Astrocyte (in vitro differentiated cells and primary cell): ENCODE results near the gene HMG20A. TPM values are rescaled to one million over a fixed set of nuclear protein-coding genes. Genes with fewer than 3 reads are reported as not detected.

ENCODE experiments used
- DNase-seq: peaks from one replicate; pipeline ENCODE4 v3.0.0-alpha.2; 2010; ENCODE audit warnings: low read depth
- FAIRE-seq: peaks from 2 replicates; lab custom pipeline; 2011; peaks lifted over from hg19 to GRCh38; lab: Jason Lieb, UNC
- H2AFZ ChIP-seq: 2 replicates; pipeline ENCODE4 v1.6.0; 2012; ENCODE audit warnings: low read depth, low read length, inconsistent platforms
- H3K27ac ChIP-seq: 2 replicates; pipeline ENCODE4 v1.5.1; 2011; ENCODE audit warnings: low read depth, low read length, inconsistent platforms
- H3K27me3 ChIP-seq: 2 replicates; pipeline ENCODE4 v1.6.0; 2011; ENCODE audit warnings: low read length, inconsistent platforms; ENCODE audit not compliant: insufficient read depth
- H3K36me3 ChIP-seq: 2 replicates; pipeline ENCODE4 v1.5.1; 2011; ENCODE audit warnings: low read length, inconsistent platforms; ENCODE audit not compliant: insufficient read depth
- H3K4me1 ChIP-seq: 2 replicates; pipeline ENCODE4 v1.5.1; 2011; ENCODE audit warnings: low read length, inconsistent platforms; ENCODE audit not compliant: insufficient read depth
- H3K4me2 ChIP-seq: 2 replicates; pipeline ENCODE4 v1.6.0; 2012; ENCODE audit warnings: low read length, inconsistent platforms
- H3K4me3 ChIP-seq: 2 replicates; pipeline ENCODE4 v1.5.1; 2011; ENCODE audit warnings: low read depth, mild to moderate bottlenecking, low read length, inconsistent platforms; ENCODE audit not compliant: insufficient read depth
- H3K79me2 ChIP-seq: 2 replicates; pipeline ENCODE4 v1.6.0; 2012; ENCODE audit warnings: mild to moderate bottlenecking, low read length, inconsistent platforms; ENCODE audit not compliant: insufficient read depth
- H3K9ac ChIP-seq: 2 replicates; pipeline ENCODE4 v1.6.0; 2012; ENCODE audit warnings: mild to moderate bottlenecking, low read length, inconsistent platforms
- H3K9me3 ChIP-seq: 2 replicates; pipeline ENCODE4 v1.5.1; 2012; ENCODE audit warnings: low read depth, mild to moderate bottlenecking, low read length, inconsistent platforms; ENCODE audit not compliant: insufficient read depth
- H4K20me1 ChIP-seq: 2 replicates; pipeline ENCODE4 v1.6.0; 2012; ENCODE audit warnings: low read length, inconsistent platforms; ENCODE audit not compliant: insufficient read depth
- H3K27ac Mint-ChIP-seq: one replicate; pipeline ENCODE4 v1.8.0; 2021; ENCODE audit warnings: mild to moderate bottlenecking, mixed read lengths; ENCODE audit not compliant: unreplicated experiment
- H3K27me3 Mint-ChIP-seq: one replicate; pipeline ENCODE4 v1.8.0; 2021; ENCODE audit warnings: low read depth, mixed read lengths; ENCODE audit not compliant: unreplicated experiment
- H3K36me3 Mint-ChIP-seq: one replicate; pipeline ENCODE4 v1.8.0; 2021; ENCODE audit warnings: low read depth, mixed read lengths; ENCODE audit not compliant: unreplicated experiment
- H3K4me1 Mint-ChIP-seq: one replicate; pipeline ENCODE4 v1.8.0; 2021; ENCODE audit warnings: low read depth, mixed read lengths; ENCODE audit not compliant: unreplicated experiment
- H3K4me3 Mint-ChIP-seq: one replicate; pipeline ENCODE4 v1.8.0; 2021; ENCODE audit warnings: mild to moderate bottlenecking, moderate library complexity, mixed read lengths; ENCODE audit not compliant: unreplicated experiment
- H3K9me3 Mint-ChIP-seq: one replicate; pipeline ENCODE4 v1.8.0; 2021; ENCODE audit warnings: mild to moderate bottlenecking, mixed read lengths; ENCODE audit not compliant: unreplicated experiment
- EZH2 ChIP-seq: IDR thresholded peaks from 2 replicates; pipeline ENCODE4 v1.6.1; 2012; ENCODE audit warnings: mild to moderate bottlenecking, low read length, inconsistent platforms; ENCODE audit not compliant: insufficient read depth
- total RNA-seq: library from RNA; stranded (reverse); gene quantifications from 2 replicates; pipeline ENCODE4 v1.2.1, GENCODE V29; 2021
- TF ChIP-seq, protein P1 (sequence below): IDR thresholded peaks from 2 replicates; pipeline ENCODE4 v1.5.1; 2011; ENCODE audit warnings: low read depth, mild to moderate bottlenecking, inconsistent platforms, low read length, moderate library complexity; ENCODE audit not compliant: insufficient read depth

The HMG20A gene
- total RNA-seq, 1 donor from 2014 or later: 47.4 TPM

DNA sequence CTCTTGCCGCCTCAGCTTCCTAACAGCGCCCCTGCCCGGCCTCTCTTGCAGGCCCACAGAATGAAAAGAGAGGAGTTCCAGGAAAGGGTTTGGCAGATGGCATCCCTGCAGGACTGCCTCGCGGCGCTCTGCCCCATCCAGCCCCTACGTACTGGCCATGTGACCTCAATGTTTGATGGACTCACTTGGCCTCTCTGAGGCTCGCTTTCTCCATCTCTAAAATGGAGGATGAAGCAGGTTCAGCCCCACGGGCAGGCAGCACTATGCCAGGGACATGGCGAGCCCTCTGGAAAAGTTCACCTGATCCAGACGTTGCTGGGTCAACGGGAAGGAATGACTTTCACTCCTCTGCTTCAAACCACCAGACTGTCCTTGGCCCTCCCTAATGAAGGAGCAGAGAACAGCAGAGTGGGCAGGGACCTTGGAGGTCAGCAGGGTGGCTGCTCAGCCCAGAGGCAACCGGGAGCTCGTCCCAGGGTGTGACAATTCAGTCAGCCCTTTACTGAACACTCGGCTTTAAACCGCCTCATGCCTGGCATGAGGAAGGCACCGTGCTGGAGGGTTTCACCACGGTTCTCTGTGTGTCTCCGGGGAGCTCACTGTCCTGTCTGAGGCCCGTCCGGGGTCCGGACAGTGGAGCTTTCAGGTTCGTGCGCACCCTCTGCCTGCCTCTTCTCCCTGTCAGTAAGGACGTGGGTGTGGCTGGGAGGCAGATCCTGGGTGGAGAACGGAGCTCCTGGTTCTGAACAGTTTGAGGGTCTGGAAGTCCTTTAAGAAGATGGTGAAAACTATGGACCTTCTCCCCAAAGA is 110.7 kb downstream of the HMG20A start:
- Histone ChIP-seq H4K20me1 (no peaks in the 10 kb centered on the region), H3K79me2 (no peaks in the 10 kb centered on the region), H2AFZ (no peak overlapping the region), H3K27ac (no peak overlapping the region), H3K9ac (no peak overlapping the region), H3K4me2 (no peak overlapping the region), H3K9me3 (no peaks in the 10 kb centered on the region), H3K4me1 (peaks cover 5% of the 10 kb centered on the region), H3K36me3 (no peaks in the 10 kb centered on the region), H3K4me3 (no peak overlapping the region), H3K27me3 (peaks cover 10% of the 10 kb centered on the region)
- DNase-seq (no peak), FAIRE-seq (no peak)
- Mint-ChIP-seq H3K4me1 (peaks cover 15% of the 10 kb centered on the region), H3K27ac (no peak overlapping the region), H3K36me3 (peaks cover 3% of the 10 kb centered on the region), H3K27me3 (peaks cover 8% of the 10 kb centered on the region), H3K4me3 (no peak overlapping the region), H3K9me3 (peaks cover 1% of the 10 kb centered on the region)
- TF ChIP-seq EZH2: no peak
- TF ChIP-seq, protein P1, sequence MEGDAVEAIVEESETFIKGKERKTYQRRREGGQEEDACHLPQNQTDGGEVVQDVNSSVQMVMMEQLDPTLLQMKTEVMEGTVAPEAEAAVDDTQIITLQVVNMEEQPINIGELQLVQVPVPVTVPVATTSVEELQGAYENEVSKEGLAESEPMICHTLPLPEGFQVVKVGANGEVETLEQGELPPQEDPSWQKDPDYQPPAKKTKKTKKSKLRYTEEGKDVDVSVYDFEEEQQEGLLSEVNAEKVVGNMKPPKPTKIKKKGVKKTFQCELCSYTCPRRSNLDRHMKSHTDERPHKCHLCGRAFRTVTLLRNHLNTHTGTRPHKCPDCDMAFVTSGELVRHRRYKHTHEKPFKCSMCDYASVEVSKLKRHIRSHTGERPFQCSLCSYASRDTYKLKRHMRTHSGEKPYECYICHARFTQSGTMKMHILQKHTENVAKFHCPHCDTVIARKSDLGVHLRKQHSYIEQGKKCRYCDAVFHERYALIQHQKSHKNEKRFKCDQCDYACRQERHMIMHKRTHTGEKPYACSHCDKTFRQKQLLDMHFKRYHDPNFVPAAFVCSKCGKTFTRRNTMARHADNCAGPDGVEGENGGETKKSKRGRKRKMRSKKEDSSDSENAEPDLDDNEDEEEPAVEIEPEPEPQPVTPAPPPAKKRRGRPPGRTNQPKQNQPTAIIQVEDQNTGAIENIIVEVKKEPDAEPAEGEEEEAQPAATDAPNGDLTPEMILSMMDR: no peak

DNA sequence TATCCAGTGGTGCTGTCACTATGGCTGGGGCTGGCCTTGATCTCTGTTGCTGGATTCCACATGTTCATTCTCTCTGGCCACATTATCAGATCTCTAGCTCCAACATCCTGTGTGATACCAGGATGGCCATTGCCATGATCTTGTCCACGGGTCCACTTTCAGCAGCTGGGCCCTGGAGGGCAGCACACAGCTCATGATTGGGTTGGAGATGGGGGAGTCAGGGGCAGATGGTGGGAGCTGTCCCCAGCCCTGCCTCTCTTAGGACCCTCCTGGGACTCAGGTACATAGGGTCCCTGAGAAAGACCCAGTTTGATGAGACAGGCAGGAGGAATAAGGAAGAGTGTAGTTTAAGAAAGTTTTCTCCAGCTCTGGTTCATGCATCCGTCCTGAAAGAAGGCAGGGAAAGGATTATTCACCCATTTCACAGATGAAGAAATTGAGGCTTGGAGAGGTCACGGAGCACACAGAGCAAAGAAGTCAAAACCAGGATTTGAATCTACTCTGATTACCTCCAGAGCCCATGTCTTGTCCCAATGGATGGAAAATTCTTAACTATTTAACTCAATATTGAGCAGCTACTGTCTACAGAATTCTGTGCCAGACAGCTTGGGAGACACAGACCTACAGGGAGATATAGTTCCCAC is 111.5 kb downstream of the HMG20A start:
- no peak for DNase-seq
- Histone ChIP-seq H3K27ac (no peak overlapping the region), H3K9me3 (no peaks in the 10 kb centered on the region), H3K79me2 (no peaks in the 10 kb centered on the region), H3K9ac (no peak overlapping the region), H3K27me3 (peaks cover 10% of the 10 kb centered on the region), H3K4me3 (no peak overlapping the region), H3K4me2 (no peak overlapping the region), H3K4me1 (peaks cover 5% of the 10 kb centered on the region), H2AFZ (no peak overlapping the region), H3K36me3 (no peaks in the 10 kb centered on the region), H4K20me1 (no peaks in the 10 kb centered on the region)
- Mint-ChIP-seq H3K27me3 (peaks cover 8% of the 10 kb centered on the region), H3K4me1 (peaks cover 10% of the 10 kb centered on the region), H3K27ac (no peak overlapping the region), H3K9me3 (peaks cover 1% of the 10 kb centered on the region), H3K36me3 (peaks cover 3% of the 10 kb centered on the region), H3K4me3 (no peak overlapping the region)
- TF ChIP-seq EZH2: no peak
- TF ChIP-seq, protein P1: no peak
- no peak for FAIRE-seq
